ENCODE data around the gene MRPS25. TPM values are rescaled to one million over a fixed set of nuclear protein-coding genes. Genes with fewer than 3 reads are reported as not detected.
A peak's percentile ranks its signal among the peaks of the same experiment; 100 is the strongest.

MRPS25 gene
- total RNA-seq: 72.4 and 85.9 TPM in 2 replicates

- Mint-ChIP-seq H3K27me3 (no peaks in the 10 kb centered on the region), H3K9me3 (no peaks in the 10 kb centered on the region), H3K27ac (peak within 1 kb of the TSS; percentile 95), H3K36me3 (ENCODE audit: low read depth) (peaks cover 8% of the 10 kb centered on the region), H3K4me3 (peak within 1 kb of the TSS; percentile 98), H3K4me1 (peaks cover 25% of the 10 kb centered on the region)
- POLR2A ChIA-PET: interaction anchor here (0.8 to 4.1 kb wide), 14 partner anchors 9 to 940 kb away, joined by 3 to 62 read pairs (median 4); partner anchors contain the start of genes CCDC174, CHCHD4, RBSN and TMEM43
- CTCF ChIA-PET: interaction anchor here (0.8 to 2.4 kb wide), 3 partner anchors 14 to 76 kb away, joined by 3 to 14 read pairs (median 3); no protein-coding TSS in a partner anchor
- ATAC-seq (ENCODE audit: low read depth) (peak; percentile 97), DNase-seq (peak; percentile 84)
- no peak for TF ChIP-seq CTCF (IDR thresholded peaks at IDR 0.05)
- intact Hi-C loops (cut with micrococcal nuclease): loop anchor here (1.0 kb wide), 11 partner anchors 10 to 941 kb away; partner anchors contain the start of genes BTD, CAPN7, CCDC174 and CHCHD4
Observed at GRCh38 chr3:15064835-15065549, at the start of gene MRPS25. Gene MRPS25 (minus strand): TSS chr3:15065315. CDS start chr3:15065194, 121 bp downstream.

DNA sequence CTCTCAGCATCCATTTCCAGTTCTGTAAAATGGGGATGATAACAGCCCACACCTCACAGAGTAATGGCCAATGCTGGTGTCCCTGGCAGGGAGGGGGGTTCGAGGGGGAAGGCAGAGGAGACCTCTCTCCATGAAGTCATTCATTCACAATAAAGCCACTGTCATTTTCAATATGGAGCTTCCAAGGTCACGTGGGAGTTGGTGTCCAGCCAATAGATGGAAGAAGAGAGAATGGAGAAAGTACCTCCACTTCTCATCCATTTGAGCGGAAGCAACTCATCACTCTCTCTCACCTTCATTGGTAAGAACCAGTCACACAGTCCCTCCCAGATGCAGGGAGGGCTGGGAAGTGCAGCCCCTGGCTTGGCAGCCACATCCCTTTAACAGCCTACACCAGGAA, 48.8 kb upstream of the MRPS25 start:
- peaks cover 1% of the 10 kb centered on the region for H3K27me3 Mint-ChIP-seq
- ATAC-seq (ENCODE audit: low read depth): no peak
- CTCF ChIA-PET: no interaction called here
- POLR2A ChIA-PET: no interaction called here
- no peak overlapping the region for H3K27ac Mint-ChIP-seq
- TF ChIP-seq CTCF (IDR thresholded peaks at IDR 0.05): no peak
- intact Hi-C loops (cut with micrococcal nuclease): no loop called here
- no peak for DNase-seq
- no peaks in the 10 kb centered on the region for H3K9me3 Mint-ChIP-seq
- no peak overlapping the region for H3K4me3 Mint-ChIP-seq
- H3K4me1 Mint-ChIP-seq: peaks cover 4% of the 10 kb centered on the region
- no peaks in the 10 kb centered on the region for H3K36me3 Mint-ChIP-seq (ENCODE audit: low read depth)

DNA sequence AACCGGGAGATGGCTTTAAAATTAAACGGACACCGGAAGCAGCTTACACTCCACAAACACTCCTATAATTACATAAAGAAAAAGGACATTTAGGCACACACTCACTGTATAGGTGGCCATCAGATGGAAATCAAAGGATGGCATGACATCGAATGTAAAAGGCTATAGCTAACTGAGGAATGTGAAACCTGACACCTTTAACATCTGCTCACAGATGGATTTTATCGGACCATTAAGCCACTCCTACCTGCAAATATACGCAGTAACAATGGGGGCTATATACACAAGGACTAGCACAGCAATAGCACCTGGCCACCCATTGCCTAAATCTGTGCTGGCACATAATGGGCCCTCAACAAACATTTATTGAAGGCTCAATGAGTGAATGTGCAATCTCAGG, 48.4 kb upstream of the MRPS25 start:
- Mint-ChIP-seq H3K4me1 (peaks cover 1% of the 10 kb centered on the region), H3K4me3 (no peak overlapping the region), H3K27ac (no peak overlapping the region), H3K36me3 (ENCODE audit: low read depth) (no peaks in the 10 kb centered on the region), H3K9me3 (no peaks in the 10 kb centered on the region), H3K27me3 (peaks cover 2% of the 10 kb centered on the region)
- POLR2A ChIA-PET: no interaction called here
- intact Hi-C loops (cut with micrococcal nuclease): no loop called here
- no peak for TF ChIP-seq CTCF (IDR thresholded peaks at IDR 0.05)
- DNase-seq: no peak
- CTCF ChIA-PET: no interaction called here
- ATAC-seq (ENCODE audit: low read depth): no peak

GRCh38 chr3:15112011-15112410, 46.9 kb upstream of the MRPS25 start:
- ChIA-PET POLR2A (no interaction called here), CTCF (no interaction called here)
- Mint-ChIP-seq H3K27me3 (peaks cover 7% of the 10 kb centered on the region), H3K9me3 (no peaks in the 10 kb centered on the region), H3K4me1 (peaks cover 2% of the 10 kb centered on the region), H3K4me3 (no peak overlapping the region), H3K27ac (no peak overlapping the region), H3K36me3 (ENCODE audit: low read depth) (no peaks in the 10 kb centered on the region)
- intact Hi-C loops (cut with micrococcal nuclease): no loop called here
- no peak for DNase-seq
- no peak for TF ChIP-seq CTCF (IDR thresholded peaks at IDR 0.05)
- ATAC-seq (ENCODE audit: low read depth): no peak

- no peak for ATAC-seq (ENCODE audit: low read depth)
- no peaks in the 10 kb centered on the region for H3K9me3 Mint-ChIP-seq
- no peak for TF ChIP-seq CTCF (IDR thresholded peaks at IDR 0.05)
- DNase-seq: no peak
- peaks cover 7% of the 10 kb centered on the region for H3K27me3 Mint-ChIP-seq
- CTCF ChIA-PET: interaction anchor here (1.4 to 4.0 kb wide), 2 partner anchors 8 to 93 kb away, joined by 4 to 18 read pairs; no protein-coding TSS in a partner anchor
- POLR2A ChIA-PET: no interaction called here
- no peaks in the 10 kb centered on the region for H3K36me3 Mint-ChIP-seq (ENCODE audit: low read depth)
- intact Hi-C loops (cut with micrococcal nuclease): no loop called here
- H3K27ac Mint-ChIP-seq: no peak overlapping the region
- H3K4me1 Mint-ChIP-seq: peaks cover 2% of the 10 kb centered on the region
- H3K4me3 Mint-ChIP-seq: no peak overlapping the region
Observed at GRCh38 chr3:15110206-15110605, 45.1 kb upstream of the MRPS25 start.
